ENCODE results near the gene GNG3.
"Not testable (repeated sequence)": the region's sequence is repeated elsewhere in the genome, so short reads cannot be mapped to it uniquely, and the experiment has no call there.

Gene GNG3

DNA sequence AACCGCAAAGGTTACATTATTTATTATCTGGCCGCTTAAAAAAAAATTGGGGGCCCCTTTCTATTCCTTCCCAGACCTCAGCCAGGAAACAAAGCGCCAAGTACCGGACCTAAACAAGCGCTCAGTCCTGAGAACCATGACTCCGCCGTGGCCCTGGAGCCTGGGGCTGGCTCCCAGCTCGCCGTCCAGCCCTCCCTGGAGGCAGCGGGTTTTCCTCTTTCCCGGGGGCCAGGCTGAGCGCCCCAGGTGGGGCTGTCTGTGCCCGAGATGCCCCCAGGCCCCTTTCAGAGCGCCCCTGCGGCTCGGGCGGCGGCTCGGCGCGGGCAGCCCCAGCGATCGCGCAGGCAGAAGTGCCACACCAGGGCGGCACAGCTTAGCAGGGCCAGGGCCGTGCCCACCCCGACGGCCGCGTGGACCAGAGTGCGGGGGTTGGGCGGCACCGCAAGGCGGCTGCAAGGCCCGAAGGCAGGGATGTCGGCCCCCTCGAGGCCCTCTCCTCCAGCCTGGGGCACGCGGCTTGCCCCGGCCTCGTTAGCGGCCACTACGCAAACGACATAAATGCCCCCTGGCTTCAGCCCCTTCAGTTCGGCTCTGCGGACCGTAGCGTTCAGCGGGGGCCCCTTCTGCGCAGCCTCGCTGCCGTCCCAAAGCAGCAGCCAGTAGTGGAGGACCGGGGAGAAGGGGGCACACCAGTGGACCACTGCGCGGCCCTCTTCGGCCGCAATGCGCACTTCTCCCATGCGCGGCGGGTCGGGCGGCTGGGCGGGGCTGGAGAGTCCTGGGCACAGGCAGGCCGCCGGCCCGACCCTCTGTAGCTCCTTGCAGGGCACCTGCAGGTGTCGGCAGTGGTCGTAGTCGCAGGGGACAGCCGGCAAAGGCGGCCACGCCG lies 19.7 kb upstream of the GNG3 start:
- no peak for DNase-seq (ENCODE audit: low read depth)

DNA sequence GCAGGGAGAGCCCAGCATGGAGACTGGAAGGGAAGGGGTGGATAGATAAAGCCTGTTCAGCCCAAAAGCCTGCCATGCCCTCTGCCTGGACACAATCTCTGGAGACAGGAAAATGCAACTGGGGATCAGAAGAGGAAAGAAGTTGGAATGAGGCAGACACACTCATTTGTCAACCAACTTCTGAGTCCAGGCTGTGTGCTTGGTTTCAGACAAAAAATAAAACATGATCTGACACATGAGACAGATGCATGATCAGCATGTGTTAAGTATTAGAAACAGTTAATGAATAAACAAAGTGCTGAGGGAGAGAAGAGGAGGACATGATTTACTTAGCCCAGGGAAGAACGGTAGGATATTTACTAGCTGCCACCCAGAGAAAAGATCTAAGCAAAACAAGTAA lies 19.0 kb upstream of the GNG3 start:
- DNase-seq (ENCODE audit: low read depth) = no peak

DNA sequence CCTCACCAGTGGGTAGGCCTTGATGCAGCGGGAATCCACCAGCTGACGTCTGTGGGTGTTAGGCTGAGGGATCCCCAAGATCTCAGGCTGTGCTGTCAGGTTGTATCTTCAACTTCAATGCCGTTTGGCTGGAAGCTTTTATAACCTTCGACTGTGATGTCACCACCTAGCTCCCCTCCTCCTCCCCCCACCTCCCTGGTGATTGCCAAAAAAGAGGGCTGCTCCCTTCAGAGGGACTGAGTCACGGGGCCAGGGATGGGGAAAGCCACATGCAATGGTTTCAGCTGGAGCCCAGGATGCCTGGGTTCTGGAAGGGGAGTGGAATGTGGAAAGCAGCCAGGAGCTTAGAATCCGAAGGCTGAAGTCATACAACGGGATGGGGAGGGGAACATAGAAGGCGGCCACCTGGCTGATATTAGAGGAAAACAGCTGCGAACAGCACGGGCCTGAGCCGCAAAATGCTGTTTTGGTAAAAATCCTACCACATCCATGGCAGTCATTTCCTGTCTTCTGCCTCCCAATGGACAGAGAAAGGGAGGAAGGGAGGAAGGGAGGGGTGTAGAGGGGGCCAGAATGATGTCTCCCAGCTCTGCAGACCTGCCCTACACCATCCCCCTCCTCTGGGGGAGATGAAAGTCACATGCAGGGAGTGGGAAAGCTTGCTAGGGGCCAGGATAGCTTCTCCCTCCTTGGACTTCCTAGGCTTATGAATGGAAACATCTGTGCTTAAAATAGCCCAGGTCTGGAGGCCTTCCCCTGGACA lies 17.9 kb upstream of the GNG3 start, which contains the start of gene LRRN4CL:
LRRN4CL (minus strand) TSS at position 110 of the 763 bp plus-strand sequence. CDS start 1,022 bp downstream, outside the sequence.
- DNase-seq (ENCODE audit: low read depth) = no peak

DNA sequence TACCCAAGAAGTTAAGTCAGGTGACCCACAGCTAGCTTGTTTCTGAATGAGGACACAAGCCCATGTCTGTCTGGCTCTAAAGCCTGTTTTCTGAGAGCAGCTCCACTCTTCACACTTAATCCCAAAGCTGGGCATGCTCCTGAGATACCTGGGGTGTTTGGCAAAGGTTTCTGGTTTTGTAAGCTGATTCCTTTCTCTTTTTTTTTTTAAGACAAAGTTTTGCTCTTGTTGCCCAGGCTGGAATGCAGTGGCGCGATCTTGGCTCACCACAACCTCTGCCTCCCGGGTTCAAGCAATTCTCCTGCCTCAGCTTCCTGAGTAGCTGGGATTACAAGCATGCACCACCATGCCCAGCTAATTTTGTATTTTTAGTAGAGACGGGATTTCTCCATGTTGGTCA lies 13.9 kb upstream of the GNG3 start:
- not testable (repeated sequence) for DNase-seq (ENCODE audit: low read depth)

DNA sequence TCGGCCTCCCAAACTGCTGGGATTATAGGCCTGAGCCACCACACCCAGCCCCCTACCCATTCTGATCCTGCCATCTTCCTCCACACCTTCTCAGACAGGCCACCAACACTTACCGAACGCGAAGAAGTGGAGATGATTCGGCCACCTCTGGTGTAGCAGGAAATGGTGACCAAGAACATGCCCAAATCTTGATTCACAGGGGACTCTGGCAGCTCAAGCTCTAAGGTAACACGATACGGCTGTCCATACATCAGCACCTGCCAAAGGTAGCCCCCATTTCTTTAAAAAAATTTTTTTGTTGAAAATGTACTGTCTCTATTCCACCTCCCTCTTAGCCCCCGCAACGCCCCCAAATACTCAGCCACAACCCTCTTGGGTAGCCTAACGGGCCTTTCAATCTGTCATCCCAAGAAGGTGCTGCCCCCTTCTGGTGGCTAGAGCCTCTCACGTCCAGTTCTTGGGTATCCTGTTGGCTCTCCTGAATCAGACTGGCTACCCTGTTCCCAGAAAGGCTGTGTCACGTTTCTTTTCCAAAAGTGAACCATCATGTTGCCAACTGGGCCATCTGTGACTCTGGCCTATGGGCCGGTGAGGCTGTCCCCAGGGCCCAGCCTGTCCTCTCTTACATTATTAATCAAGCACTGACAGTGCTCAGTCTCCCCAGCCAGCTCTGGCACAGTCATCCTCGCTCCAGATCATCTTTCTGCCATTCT lies 12.9 kb upstream of the GNG3 start:
- peak; percentile 57 for DNase-seq (ENCODE audit: low read depth)

DNA sequence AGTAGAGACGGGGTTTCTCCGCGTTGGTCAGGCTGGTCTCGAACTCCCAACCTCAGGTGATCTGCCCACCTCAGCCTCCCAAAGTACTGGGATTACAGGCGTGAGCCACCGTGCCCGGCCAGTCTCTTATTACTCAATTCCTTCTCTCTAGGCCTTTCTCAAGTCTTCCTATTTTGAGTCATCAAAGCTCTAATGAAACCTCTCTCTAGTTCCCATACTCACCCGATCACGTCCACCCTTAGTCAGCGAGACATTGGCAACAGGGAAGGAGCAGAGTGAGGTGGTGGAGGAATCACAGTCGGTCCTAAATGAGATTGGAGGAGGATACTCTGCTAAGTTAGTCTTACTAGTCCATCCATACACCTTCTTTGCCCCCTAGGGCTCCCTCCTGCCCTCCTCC lies 5.2 kb upstream of the GNG3 start:
- DNase-seq (ENCODE audit: low read depth) = no peak

DNA sequence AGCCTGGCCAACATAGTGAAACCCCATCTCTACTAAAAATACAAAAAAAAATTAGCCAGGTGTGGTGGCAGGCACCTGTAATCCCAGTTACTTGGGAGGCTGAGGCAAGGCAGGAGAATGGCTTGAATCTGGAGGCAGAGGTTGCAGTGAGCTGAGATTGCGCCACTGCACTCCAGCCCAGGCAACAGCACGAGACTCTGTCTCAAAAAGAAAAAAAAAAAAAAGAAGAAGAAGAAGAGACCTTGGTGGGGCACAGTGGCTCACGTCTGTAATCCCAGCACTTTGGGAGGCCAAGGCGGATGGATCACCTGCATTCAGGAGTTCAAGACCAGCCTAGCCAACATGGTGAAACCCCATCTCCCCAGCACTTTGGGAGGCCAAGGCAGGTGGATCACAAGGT lies 3.6 kb upstream of the GNG3 start:
- not testable (repeated sequence) for DNase-seq (ENCODE audit: low read depth)

GRCh38 chr11:62705413-62705812 lies 2.1 kb upstream of the GNG3 start:
- no peak for DNase-seq (ENCODE audit: low read depth)

DNA sequence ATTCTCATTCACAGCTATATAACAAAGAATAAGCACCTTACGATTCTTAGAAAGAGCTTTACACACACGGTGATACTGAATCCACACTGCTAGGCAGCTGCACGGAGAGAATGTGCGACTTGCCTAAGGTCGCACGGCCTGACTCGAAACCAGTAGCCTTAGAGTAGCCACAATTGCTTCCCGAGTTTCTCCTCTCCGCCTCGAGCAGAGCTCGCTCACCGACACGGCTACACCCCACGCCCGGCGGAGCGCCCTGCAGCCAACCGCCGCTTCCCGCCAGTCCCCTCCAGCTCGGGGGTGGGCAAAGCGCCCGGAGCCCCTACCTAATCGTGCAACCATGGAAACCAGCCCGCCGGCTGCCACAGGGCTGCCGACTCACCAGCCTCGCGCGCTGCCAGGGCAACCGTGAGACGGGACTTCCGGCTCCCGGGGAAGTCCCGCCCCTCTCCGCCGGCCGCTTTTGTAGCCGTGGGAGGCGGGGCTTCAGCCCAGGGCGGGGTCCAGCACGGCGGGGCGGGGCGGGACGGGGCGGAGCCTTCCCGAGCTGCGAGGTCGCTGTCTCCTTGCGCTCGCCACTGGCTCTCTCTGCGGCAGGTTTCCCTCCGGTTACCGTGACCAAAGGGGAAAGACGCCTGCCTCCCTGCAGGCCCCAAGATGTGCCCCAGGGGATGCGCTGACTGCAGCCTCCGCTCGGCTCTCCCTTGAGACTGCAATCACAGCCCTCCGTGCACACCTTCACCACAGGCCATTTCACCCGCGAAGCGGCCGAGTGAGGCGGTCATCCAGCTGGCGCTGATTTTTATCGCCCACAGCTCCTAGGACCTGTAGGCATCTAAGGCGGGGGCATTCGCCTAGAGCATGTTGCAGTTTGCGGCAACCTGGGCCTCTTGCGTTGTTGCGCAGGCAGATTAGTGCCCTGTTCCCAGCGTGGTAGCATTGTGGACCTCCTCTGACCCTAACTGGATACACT lies 1.3 kb upstream of the GNG3 start:
- DNase-seq (ENCODE audit: low read depth) = peak; percentile 93

DNA sequence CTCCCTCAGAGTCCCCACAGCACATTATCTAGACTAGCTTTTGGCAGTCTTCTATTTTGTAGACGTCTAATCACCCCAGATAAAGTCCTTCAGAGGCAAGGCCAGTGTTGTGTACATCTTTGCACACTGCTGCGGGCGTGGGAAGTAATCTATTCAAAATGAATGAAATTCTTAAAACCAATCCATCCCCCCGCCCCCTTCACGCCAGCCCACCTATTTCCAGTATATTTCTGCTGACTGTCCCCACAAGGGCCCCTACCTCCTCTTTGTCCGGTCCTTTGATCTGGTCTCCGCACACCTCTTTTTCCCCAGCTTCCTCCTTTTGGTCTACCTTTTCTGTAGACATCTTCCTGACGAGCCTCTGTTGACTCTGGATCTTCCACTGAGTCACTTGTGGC lies 627 bp upstream of the GNG3 start:
- no peak for DNase-seq (ENCODE audit: low read depth)

- no peak for DNase-seq (ENCODE audit: low read depth)
These were observed 916 bp downstream of the GNG3 start for GRCh38 chr11:62708392-62708791.

DNA sequence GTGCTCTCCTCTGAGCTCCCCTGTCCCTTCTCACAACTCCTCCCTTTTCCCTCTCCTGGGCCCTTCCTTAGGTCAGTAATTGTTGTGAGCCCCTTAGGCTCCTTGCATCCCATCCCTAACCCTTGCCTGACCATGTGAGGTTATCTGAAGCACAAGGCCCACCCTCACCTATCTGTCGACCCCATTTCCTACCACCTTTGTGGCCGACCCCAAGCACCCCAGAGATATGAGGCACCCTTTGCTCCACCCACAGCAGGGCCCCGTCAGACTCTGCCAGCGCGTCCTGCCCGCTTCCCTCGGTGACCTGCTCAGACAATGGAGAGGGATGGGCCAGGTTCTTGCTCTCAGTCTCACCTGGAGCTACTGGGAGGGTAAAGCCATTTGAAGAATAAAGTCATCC lies 1.3 kb downstream of the GNG3 start:
- DNase-seq (ENCODE audit: low read depth) = peak; percentile 23

- DNase-seq (ENCODE audit: low read depth) = peak; percentile 95
These were observed 1.9 kb downstream of the GNG3 start for GRCh38 chr11:62709247-62710000.

DNA sequence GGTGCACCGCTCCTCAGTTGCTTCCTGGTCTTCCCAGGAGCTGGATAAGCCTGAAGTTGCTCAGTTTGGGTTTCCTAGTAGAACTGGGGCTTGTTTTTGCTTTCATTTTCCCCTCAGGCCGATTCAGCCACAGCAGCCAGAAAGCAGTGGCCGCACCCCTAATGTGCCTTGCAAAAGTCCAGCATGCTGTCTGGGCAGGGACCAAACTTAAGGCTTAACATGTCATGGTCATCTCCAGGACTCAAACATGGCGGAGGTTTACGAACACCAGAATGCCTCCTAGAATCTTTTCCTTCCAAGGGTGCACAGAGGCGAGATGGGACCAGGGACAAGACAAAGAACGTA lies 2.5 kb downstream of the GNG3 start:
- no peak for DNase-seq (ENCODE audit: low read depth)

- no peak for DNase-seq (ENCODE audit: low read depth)
These were observed 4.9 kb downstream of the GNG3 start for GRCh38 chr11:62712276-62712812.

DNA sequence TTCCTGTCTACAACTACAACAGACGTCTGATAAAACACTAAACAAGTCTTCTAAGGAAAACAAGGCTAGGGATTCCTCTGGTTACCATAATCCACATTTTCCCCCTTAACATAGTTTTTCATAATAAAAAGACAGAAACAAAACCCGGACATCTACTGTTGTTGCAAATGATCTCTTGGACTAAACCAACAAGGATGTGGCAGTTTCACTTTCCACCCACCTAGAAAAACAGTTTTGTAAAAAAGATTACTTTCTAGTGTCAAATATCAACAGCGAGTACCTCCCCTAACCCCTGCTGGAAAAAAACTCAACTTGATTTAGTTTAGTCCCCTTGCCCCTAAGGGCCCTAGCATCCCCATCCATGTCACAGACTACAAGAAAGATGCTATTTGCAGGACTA lies 5.4 kb downstream of the GNG3 start:
- no peak for DNase-seq (ENCODE audit: low read depth)

- no peak for DNase-seq (ENCODE audit: low read depth)
These were observed 5.9 kb downstream of the GNG3 start for GRCh38 chr11:62713343-62713742.

DNA sequence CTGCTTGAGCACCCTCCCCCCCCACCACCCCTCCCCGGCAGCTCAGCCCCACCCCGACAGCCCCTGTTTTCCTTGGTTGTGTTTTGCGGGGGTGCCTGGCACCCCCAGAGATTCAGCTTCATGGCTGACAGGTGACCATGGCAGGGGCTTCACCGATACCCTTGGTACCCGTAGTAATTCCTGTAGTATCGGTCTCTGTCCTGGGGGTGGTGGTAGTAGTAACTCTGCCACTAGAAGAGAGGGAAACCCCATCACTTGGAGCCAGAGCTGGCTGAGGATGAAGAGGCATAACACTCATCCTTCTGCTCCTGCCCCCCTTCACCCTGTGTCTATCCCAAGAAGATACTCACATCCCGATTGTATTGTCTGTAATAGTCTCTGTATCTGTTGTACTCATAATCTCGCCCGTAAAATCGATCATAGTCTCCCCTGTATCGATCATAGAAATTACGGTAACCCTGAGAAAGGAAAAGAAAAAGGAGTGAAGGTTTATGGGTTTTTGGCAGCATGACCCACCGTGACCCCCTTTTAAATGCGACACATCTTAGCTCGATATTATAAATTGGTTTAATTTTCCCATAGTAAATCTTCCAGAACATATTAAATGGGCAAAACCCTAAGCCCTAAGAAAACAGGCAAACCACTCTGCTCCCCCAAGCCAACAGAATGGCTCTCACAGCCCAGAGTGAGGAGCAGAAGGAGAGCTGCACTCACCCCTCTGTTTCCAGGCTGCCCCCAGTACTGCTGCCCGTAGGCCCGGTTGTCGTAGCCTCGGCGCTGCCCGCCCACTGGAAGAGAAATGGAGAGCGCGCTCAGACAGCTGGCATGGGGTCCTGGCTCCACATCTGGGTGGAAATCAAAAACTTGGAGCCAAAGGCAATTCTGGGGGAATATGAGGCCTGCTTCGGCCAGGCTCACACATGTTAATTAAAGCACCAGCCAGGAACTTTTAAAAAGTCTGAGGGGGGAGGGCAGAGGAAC lies 8.0 kb downstream of the GNG3 start:
- DNase-seq (ENCODE audit: low read depth) = no peak

GRCh38 chr11:62716206-62716605 lies 8.7 kb downstream of the GNG3 start:
- no peak for DNase-seq (ENCODE audit: low read depth)
